Rectal smooth muscle tissue (tissue), 1 donor: ENCODE measurements around the gene FLT1.
A peak's percentile ranks its signal among the peaks of the same experiment; 100 is the strongest.

Source experiments
- H3K27ac ChIP-seq: one replicate; pipeline ENCODE4 v1.7.0; 2013; ENCODE audit warnings: low read depth, low read length, inconsistent platforms
- H3K27me3 ChIP-seq: one replicate; pipeline ENCODE4 v1.7.0; 2013; ENCODE audit warnings: low read length; ENCODE audit not compliant: control insufficient read depth, insufficient read depth
- H3K36me3 ChIP-seq: one replicate; pipeline ENCODE4 v1.7.0; 2013; ENCODE audit warnings: low read length; ENCODE audit not compliant: control insufficient read depth, insufficient read depth
- H3K4me1 ChIP-seq: one replicate; pipeline ENCODE4 v1.7.0; 2013; ENCODE audit warnings: low read length; ENCODE audit not compliant: control insufficient read depth, insufficient read depth
- H3K4me3 ChIP-seq: one replicate; pipeline ENCODE4 v1.7.0; 2013; ENCODE audit warnings: low read length
- H3K9ac ChIP-seq: one replicate; pipeline ENCODE4 v1.7.0; 2013; ENCODE audit warnings: low read length

FLT1 gene

GRCh38 chr13:28522871-28523270, 27.9 kb upstream of the FLT1 start:
- Histone ChIP-seq H3K4me1 (no peaks in the 10 kb centered on the region), H3K27ac (no peak overlapping the region), H3K27me3 (no peaks in the 10 kb centered on the region), H3K9ac (no peak overlapping the region), H3K4me3 (no peak overlapping the region), H3K36me3 (no peaks in the 10 kb centered on the region)

- Histone ChIP-seq H3K27me3 (no peaks in the 10 kb centered on the region), H3K4me1 (no peaks in the 10 kb centered on the region), H3K9ac (no peak overlapping the region), H3K27ac (no peak overlapping the region), H3K36me3 (no peaks in the 10 kb centered on the region), H3K4me3 (no peak overlapping the region)
These were observed 18.8 kb upstream of the FLT1 start for GRCh38 chr13:28513745-28514144.

- Histone ChIP-seq H3K9ac (no peak overlapping the region), H3K4me3 (no peak overlapping the region), H3K27me3 (no peaks in the 10 kb centered on the region), H3K4me1 (no peaks in the 10 kb centered on the region), H3K27ac (no peak overlapping the region), H3K36me3 (no peaks in the 10 kb centered on the region)
These were observed 15.6 kb upstream of the FLT1 start for GRCh38 chr13:28510542-28510941.

- Histone ChIP-seq H3K9ac (no peak overlapping the region), H3K36me3 (no peaks in the 10 kb centered on the region), H3K27me3 (no peaks in the 10 kb centered on the region), H3K4me1 (no peaks in the 10 kb centered on the region), H3K27ac (no peak overlapping the region), H3K4me3 (no peak overlapping the region)
These were observed 15.1 kb upstream of the FLT1 start for GRCh38 chr13:28510066-28510465.

GRCh38 chr13:28505543-28506135, 10.7 kb upstream of the FLT1 start:
- Histone ChIP-seq H3K27me3 (no peaks in the 10 kb centered on the region), H3K4me3 (no peak overlapping the region), H3K27ac (no peak overlapping the region), H3K36me3 (no peaks in the 10 kb centered on the region), H3K9ac (no peak overlapping the region), H3K4me1 (no peaks in the 10 kb centered on the region)

DNA sequence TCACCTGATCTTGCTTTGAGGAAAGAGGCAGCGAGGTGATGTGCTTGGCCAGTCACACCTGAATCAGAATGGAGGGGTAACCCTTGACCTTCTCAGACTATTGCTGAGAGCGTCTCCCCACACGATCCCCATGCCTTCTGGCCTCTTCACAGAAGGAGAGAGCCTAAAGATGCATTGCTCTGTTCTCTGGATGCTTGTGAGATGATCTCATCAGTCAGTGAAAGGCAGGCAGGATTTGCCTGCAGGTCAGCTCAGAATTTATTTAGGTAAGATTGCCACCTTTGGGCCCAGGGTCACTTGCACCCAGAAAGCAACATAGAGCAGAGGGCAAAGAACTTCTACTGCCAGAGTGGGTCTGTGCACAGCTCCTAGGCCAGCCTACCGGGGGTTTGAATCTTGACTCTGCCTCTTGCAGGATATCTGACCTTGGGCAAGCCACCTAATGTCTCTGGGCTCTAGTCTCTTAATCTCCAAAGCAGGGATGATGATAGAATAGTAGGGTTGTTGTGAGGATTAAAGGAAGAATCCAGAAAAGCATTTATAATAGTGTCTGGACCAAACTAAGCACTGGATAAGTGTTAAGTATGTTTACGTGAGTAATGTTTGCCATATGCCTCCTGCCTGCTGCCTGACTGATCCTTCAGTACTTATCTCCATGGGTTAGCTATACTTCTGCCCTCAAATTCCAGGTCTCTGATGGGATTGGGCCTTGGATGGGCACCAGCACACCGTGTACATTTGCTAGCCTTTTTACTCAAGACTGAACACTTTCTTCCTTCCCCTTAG, 8.4 kb upstream of the FLT1 start:
- Histone ChIP-seq H3K27me3 (no peaks in the 10 kb centered on the region), H3K36me3 (no peaks in the 10 kb centered on the region), H3K27ac (no peak overlapping the region), H3K4me1 (no peaks in the 10 kb centered on the region), H3K4me3 (no peak overlapping the region), H3K9ac (no peak overlapping the region)

DNA sequence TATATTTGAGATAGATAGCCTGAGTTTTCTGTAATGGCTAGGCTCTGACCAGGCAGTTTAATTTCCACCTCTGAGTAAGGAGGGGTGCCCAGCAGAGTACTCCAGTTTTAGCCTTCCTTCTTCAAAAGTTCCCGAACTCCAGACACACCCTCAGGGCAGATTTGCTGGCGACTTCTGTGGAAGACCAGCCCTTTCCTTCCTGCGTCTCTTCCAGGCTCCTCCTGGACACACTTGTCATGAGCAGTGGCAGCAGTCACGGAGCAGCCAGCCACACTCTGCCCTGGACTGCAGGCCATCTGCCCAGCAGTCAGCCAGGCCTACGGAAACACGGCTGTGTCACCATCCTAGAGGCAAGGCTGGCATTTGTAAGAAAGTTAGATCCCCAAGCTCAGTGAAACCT, 6.6 kb upstream of the FLT1 start:
- no peak overlapping the region for H3K4me3 ChIP-seq
- H3K27ac ChIP-seq, result no peak overlapping the region
- H3K4me1 ChIP-seq, result no peaks in the 10 kb centered on the region
- H3K36me3 ChIP-seq, result no peaks in the 10 kb centered on the region
- peaks cover 3% of the 10 kb centered on the region for H3K27me3 ChIP-seq
- H3K9ac ChIP-seq, result no peak overlapping the region

- H3K4me1 ChIP-seq, result no peaks in the 10 kb centered on the region
- peaks cover 7% of the 10 kb centered on the region for H3K27me3 ChIP-seq
- no peak overlapping the region for H3K4me3 ChIP-seq
- no peak overlapping the region for H3K9ac ChIP-seq
- no peak overlapping the region for H3K27ac ChIP-seq
- no peaks in the 10 kb centered on the region for H3K36me3 ChIP-seq
These were observed 4.7 kb upstream of the FLT1 start for GRCh38 chr13:28499609-28500008.

- H3K4me3 ChIP-seq, result no peak overlapping the region
- H3K27ac ChIP-seq, result no peak overlapping the region
- no peak overlapping the region for H3K9ac ChIP-seq
- no peaks in the 10 kb centered on the region for H3K4me1 ChIP-seq
- peaks cover 13% of the 10 kb centered on the region for H3K27me3 ChIP-seq
- H3K36me3 ChIP-seq, result no peaks in the 10 kb centered on the region
These were observed 3.7 kb upstream of the FLT1 start for GRCh38 chr13:28498481-28499115.

DNA sequence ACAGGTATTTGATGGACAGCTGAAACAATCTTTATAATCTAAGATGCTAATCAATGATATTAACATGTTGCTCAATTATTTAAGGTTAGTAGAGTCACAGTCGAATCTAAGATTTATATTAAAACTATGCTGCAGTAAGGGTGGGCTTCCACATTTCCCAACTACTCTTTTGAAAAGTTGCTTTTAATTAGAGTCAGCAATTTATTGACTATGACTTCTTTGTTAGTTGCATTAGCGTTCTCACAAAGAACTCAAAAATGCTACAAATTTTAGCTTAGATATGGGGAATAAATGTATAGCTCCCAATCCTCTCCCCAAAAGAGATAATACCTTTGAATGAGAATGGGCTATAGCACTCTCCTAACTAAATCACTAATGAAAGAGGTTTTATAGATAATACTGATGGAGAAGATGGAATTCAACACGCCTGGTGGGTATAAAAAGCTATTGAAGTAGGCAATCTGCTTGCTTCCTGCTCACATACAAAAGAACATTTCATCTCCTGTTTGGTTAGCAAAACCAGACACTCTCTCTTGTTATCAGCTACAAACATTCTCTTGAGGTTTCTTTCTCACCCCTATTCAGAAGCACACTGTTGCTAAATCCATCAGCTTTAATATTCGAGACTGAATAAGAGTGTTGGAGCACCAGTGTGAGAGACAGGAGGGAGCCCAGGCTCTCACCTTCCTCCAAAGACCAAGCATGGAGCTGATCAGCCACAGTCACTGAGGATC, 2.4 kb upstream of the FLT1 start:
- no peaks in the 10 kb centered on the region for H3K4me1 ChIP-seq
- peaks cover 15% of the 10 kb centered on the region for H3K27me3 ChIP-seq
- H3K9ac ChIP-seq, result no peak overlapping the region
- H3K36me3 ChIP-seq, result no peaks in the 10 kb centered on the region
- no peak overlapping the region for H3K4me3 ChIP-seq
- no peak overlapping the region for H3K27ac ChIP-seq

DNA sequence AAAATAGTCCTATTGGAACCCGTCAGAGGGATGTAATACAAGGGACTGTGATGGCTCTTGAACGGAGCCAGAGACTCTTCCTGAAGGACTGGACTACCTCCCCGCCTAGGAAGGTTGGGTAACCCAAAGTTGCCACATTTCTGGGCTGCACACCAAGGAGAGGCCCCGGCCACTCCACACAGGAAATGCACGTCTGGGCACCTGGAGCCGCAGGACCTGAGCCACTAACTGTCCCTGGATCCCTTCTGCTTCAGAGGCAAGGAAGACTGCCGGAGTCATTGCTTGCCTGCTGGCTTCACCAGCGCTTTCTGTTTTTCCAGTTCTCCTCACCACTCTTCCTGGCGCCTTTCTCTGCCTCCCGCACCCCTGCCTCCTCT, 1.2 kb upstream of the FLT1 start:
- Histone ChIP-seq H3K9ac (no peak overlapping the region), H3K4me3 (no peak overlapping the region), H3K27me3 (peaks cover 15% of the 10 kb centered on the region), H3K27ac (no peak overlapping the region), H3K36me3 (no peaks in the 10 kb centered on the region), H3K4me1 (no peaks in the 10 kb centered on the region)

- Histone ChIP-seq H3K27me3 (peaks cover 15% of the 10 kb centered on the region), H3K9ac (no peak overlapping the region), H3K4me1 (no peaks in the 10 kb centered on the region), H3K36me3 (no peaks in the 10 kb centered on the region), H3K4me3 (peak overlapping the region; percentile 50), H3K27ac (no peak overlapping the region)
These were observed 735 bp upstream of the FLT1 start for GRCh38 chr13:28495538-28496187.
